BLaER1 treated with 17β-estradiol and CSF1 and Interleukin-3, amounts not matched to agents 10 nM and 100 nM (cell line): ENCODE data around the gene SPINT2.

Experiments
- H3K27ac ChIP-seq, 11 experiments: shearing (Covaris generic); formaldehyde crosslinking; 2 replicates each; pipeline ENCODE4 v1.8.1; 2022
- H3K27me3 ChIP-seq, 11 experiments: shearing (Covaris generic); formaldehyde crosslinking; 2 replicates each; pipeline ENCODE4 v1.8.1; 2022
- H3K36me3 ChIP-seq, 11 experiments: shearing (Covaris generic); formaldehyde crosslinking; 2 replicates each; pipeline ENCODE4 v1.8.1; 2022
- H3K4me1 ChIP-seq, 10 experiments: shearing (Covaris generic); formaldehyde crosslinking; 2 replicates each; pipeline ENCODE4 v1.8.1; 2022
- H3K4me2 ChIP-seq, 11 experiments: shearing (Covaris generic); formaldehyde crosslinking; 2 replicates each; pipeline ENCODE4 v1.8.1; 2022
- H3K4me3 ChIP-seq, 10 experiments: shearing (Covaris generic); formaldehyde crosslinking; 2 replicates each; pipeline ENCODE4 v1.8.1; 2022
- H3K9ac ChIP-seq, 11 experiments: shearing (Covaris generic); formaldehyde crosslinking; 2 replicates each; pipeline ENCODE4 v1.8.1; 2022
- H3K9me3 ChIP-seq, 11 experiments: shearing (Covaris generic); formaldehyde crosslinking; replicated peaks in 1 of 11; 2 replicates each; pipeline ENCODE4 v1.8.1; 2022
- H4K20me1 ChIP-seq, 11 experiments: shearing (Covaris generic); formaldehyde crosslinking; 2 replicates each; pipeline ENCODE4 v1.8.1; 2022
- Cebpa-rat ChIP-seq, 11 experiments: shearing (Covaris generic); IDR thresholded peaks; 2 replicates each; pipeline ENCODE4 v1.8.1; 2022

The SPINT2 gene

DNA sequence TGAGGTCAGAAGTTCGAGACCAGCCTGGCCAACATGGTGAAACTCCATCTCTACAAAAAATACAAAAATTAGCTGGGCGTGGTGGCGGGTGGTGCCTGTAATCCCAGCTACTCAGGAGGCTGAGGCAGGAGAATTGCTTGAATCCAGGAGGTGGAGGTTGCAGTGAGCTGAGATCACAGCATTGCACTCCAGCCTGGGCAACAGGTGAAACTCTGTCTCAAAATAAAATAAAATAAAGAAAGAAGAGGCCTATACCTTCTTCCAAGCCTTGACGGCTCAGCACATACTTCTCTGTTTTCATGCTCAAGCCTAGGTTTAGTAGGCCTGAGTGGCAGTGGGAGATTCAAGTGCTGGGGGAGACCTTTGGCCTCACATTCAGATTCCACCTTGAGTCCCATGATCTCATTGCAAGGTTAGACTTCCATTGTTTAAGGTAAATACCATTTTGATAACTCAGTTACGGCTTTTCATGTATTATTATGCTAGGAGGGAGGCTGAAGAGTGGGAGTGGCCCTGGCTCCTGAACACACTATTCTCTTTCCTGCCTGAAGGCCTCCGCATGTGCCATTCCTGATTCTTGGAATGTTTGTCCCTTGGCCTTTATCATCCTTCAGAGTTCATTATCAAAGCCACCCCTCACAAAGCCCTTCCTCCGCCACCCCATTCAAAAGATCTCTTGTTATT lies 1.6 kb upstream of the SPINT2 start:
- no peak overlapping the region; a peak in 1 of 20 replicates for H3K4me3 ChIP-seq
- no peak for TF ChIP-seq Cebpa-rat (IDR thresholded peaks at IDR 0.05)
- no peaks in the 10 kb centered on the region; a peak in 1 of 22 replicates for H3K36me3 ChIP-seq
- H3K4me2 ChIP-seq: peak overlapping the region; percentile 88 to 99 (median 96)
- H3K9me3 ChIP-seq: no peaks in the 10 kb centered on the region
- peaks cover 0 to 22% (median 0%) of the 10 kb centered on the region in 11 experiments; a peak in 6 of 22 replicates for H4K20me1 ChIP-seq
- H3K27ac ChIP-seq: peak overlapping the region in 7 of 11 experiments; percentile 73 to 90 (median 80); a peak in 5 of 22 replicates
- peaks cover 33 to 57% (median 50%) of the 10 kb centered on the region in 10 experiments for H3K4me1 ChIP-seq
- H3K9ac ChIP-seq: peak overlapping the region in 4 of 11 experiments; percentile 77 to 80 (median 79); a peak in 4 of 22 replicates
- H3K27me3 ChIP-seq: no peaks in the 10 kb centered on the region

DNA sequence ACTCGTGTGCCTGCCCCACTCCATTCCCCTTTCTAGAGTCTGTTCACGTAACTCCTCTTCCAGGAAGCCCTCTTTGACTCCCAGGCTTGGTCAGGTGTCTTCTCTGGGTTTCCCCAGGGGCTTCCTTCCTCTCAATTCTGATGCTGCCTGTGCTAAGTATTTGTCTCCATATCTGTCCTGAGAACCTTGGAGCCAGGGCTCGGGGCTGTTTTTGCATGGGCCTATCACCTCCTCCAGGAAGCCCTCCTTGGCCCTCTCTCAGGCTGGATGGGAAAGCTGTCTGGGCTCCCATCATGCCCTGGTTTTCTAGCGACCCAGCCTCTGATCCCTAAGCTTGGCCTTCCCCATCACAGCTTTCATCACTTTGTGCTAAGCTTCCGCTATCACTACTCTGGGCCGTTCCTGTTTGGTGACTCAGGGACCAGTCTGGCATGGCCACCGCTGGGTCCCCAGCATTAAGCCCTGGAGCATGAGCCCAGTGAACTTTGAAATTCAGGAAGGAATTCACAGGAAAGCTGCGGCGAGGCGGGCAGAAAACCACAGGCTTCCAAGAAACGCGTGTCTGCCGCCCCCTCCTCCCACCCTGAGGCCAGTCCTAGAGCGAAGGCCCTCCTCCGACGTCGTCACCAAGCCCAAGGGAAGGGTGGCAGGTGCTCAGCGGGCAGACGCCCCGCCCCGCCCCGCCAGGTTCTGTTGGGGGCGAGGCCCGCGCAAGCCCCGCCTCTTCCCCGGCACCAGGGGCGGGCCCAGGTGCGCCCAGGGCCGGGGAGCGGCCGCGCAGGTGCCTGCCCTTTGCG lies 486 bp upstream of the SPINT2 start:
- H3K4me3 ChIP-seq: peak overlapping the region; percentile 64 to 82 (median 71)
- H3K4me1 ChIP-seq: peaks cover 43 to 69% (median 60%) of the 10 kb centered on the region in 10 experiments
- H3K27ac ChIP-seq: peak overlapping the region; percentile 73 to 93 (median 80)
- no peaks in the 10 kb centered on the region for H3K27me3 ChIP-seq
- H3K9me3 ChIP-seq: no peaks in the 10 kb centered on the region
- H3K4me2 ChIP-seq: peak overlapping the region; percentile 88 to 99 (median 96)
- H3K9ac ChIP-seq: peak overlapping the region; percentile 66 to 91 (median 80)
- TF ChIP-seq Cebpa-rat (IDR thresholded peaks at IDR 0.05): no peak
- no peaks in the 10 kb centered on the region; a peak in 1 of 22 replicates for H3K36me3 ChIP-seq
- H4K20me1 ChIP-seq: peaks cover 0 to 34% (median 0%) of the 10 kb centered on the region in 11 experiments; a peak in 8 of 22 replicates

DNA sequence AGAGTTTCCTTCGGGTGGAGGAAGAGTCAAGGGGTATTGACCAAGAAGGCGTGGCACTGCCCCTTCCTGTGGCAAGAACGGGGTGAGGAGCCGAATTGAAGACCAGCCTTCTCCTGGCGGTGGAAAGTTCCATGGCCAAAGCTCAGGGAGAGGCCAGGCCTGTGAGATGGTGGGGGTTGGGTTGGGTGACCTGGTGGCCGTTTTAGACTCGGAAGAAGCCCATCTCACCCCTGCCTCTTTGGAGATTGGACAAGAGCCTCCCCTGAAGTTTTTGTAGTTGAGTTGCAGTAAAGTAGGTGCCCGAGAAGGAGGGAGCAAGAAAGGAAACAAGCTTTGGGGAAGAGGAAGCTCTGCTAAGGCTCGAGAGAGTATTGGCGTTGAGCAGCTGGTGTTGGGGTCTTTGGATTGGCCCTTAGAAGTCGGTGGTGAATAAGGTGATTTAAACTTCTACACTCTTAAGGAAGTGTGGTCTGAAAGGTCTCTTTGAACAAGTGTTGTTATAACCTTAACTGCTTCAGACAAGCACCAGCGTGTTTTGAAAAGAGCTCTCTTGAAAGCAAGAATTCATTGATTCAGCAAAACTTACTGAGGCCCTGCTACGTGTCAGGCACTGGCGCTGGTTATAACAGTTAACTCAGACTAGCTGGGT lies 964 bp downstream of the SPINT2 start:
- H3K27ac ChIP-seq: peak overlapping the region; percentile 73 to 93 (median 80)
- TF ChIP-seq Cebpa-rat (IDR thresholded peaks at IDR 0.05): no peak
- H3K9ac ChIP-seq: peak overlapping the region; percentile 66 to 91 (median 80)
- H4K20me1 ChIP-seq: peaks cover 0 to 38% (median 2%) of the 10 kb centered on the region in 11 experiments; a peak in 9 of 22 replicates
- no peaks in the 10 kb centered on the region for H3K27me3 ChIP-seq
- no peaks in the 10 kb centered on the region for H3K9me3 ChIP-seq
- H3K4me3 ChIP-seq: peak overlapping the region; percentile 64 to 82 (median 71)
- H3K36me3 ChIP-seq: peaks cover 0 to 6% (median 0%) of the 10 kb centered on the region in 11 experiments; a peak in 3 of 22 replicates
- H3K4me1 ChIP-seq: peaks cover 43 to 78% (median 66%) of the 10 kb centered on the region in 10 experiments
- H3K4me2 ChIP-seq: peak overlapping the region; percentile 88 to 99 (median 96)

DNA sequence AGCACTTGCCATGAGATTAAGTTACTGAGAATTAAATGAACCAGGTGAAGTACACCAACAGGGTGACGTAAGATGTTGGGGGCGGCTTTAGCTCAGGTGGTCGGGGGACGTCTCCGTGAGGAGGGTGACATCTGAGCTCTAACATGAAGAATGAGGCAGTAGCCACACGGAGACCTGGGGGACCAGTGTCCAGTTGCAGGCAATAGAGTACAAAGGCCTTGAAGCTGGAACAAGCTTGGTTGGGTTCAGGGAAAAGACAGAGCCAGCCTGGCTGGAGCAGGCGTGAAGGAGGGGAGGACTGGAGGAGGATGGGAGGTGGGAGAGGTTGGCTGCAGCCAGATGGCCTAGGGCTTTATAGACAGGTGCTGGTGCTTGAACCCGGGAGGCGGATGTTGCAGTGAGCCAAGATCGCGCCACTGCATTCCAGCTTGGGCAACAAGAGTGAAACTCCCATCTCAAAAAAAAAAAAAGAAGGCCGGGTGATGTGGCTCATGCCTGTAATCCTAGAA lies 1.6 kb downstream of the SPINT2 start:
- H3K27me3 ChIP-seq: no peaks in the 10 kb centered on the region
- peaks cover 0 to 43% (median 6%) of the 10 kb centered on the region in 11 experiments; a peak in 9 of 22 replicates for H4K20me1 ChIP-seq
- peaks cover 0 to 11% (median 0%) of the 10 kb centered on the region in 11 experiments; a peak in 5 of 22 replicates for H3K36me3 ChIP-seq
- H3K9me3 ChIP-seq: no peaks in the 10 kb centered on the region
- H3K27ac ChIP-seq: peak overlapping the region; percentile 73 to 93 (median 80); a peak in 17 of 22 replicates
- H3K4me2 ChIP-seq: peak overlapping the region; percentile 88 to 99 (median 96)
- H3K9ac ChIP-seq: peak overlapping the region in 8 of 11 experiments; percentile 77 to 91 (median 82); a peak in 15 of 22 replicates
- H3K4me3 ChIP-seq: peak overlapping the region in 8 of 10 experiments; percentile 64 to 82 (median 68); a peak in 12 of 20 replicates
- no peak for TF ChIP-seq Cebpa-rat (IDR thresholded peaks at IDR 0.05)
- peaks cover 43 to 77% (median 72%) of the 10 kb centered on the region in 10 experiments for H3K4me1 ChIP-seq

DNA sequence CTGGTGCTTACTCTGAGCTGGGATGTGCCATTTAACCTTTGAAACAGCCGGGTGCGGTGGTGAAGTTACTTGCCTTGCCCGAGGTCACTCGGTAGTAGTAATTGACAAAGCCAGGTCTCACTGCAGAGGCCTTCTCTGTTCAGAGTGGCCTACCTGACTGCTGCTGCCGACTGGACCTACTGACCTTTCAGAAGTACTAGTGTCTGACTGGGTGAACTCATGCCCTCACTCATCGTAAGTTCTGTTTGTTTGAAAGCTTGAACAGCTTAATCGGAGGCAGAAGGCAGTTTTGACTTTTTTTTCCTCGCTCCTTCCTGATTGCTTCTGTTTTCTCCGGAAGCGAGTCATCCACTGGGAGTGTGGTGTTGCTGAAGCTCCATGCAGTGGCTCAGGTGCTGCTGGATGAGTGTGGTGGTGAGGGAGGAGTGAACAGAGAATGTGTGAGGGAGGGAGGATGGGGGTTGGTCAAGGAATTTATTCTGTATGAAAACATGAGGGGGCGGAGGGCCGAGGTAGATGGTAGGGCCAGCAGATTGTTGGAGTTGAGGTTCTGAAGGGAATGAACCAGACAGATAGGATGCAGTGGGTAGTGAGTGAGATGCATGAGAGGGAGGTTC lies 2.7 kb downstream of the SPINT2 start:
- H3K27ac ChIP-seq: no peak overlapping the region
- peak overlapping the region in 5 of 11 experiments; percentile 7 to 58 (median 22); a peak in 3 of 22 replicates for H3K9ac ChIP-seq
- no peak overlapping the region for H3K4me3 ChIP-seq
- H3K9me3 ChIP-seq: no peaks in the 10 kb centered on the region
- peaks cover 43 to 85% (median 78%) of the 10 kb centered on the region in 10 experiments for H3K4me1 ChIP-seq
- peaks cover 0 to 11% (median 0%) of the 10 kb centered on the region in 11 experiments; a peak in 6 of 22 replicates for H3K36me3 ChIP-seq
- peak overlapping the region; percentile 88 to 99 (median 96); a peak in 21 of 22 replicates for H3K4me2 ChIP-seq
- TF ChIP-seq Cebpa-rat (IDR thresholded peaks at IDR 0.05): no peak
- no peaks in the 10 kb centered on the region for H3K27me3 ChIP-seq
- H4K20me1 ChIP-seq: peaks cover 0 to 51% (median 6%) of the 10 kb centered on the region in 11 experiments; a peak in 9 of 22 replicates

DNA sequence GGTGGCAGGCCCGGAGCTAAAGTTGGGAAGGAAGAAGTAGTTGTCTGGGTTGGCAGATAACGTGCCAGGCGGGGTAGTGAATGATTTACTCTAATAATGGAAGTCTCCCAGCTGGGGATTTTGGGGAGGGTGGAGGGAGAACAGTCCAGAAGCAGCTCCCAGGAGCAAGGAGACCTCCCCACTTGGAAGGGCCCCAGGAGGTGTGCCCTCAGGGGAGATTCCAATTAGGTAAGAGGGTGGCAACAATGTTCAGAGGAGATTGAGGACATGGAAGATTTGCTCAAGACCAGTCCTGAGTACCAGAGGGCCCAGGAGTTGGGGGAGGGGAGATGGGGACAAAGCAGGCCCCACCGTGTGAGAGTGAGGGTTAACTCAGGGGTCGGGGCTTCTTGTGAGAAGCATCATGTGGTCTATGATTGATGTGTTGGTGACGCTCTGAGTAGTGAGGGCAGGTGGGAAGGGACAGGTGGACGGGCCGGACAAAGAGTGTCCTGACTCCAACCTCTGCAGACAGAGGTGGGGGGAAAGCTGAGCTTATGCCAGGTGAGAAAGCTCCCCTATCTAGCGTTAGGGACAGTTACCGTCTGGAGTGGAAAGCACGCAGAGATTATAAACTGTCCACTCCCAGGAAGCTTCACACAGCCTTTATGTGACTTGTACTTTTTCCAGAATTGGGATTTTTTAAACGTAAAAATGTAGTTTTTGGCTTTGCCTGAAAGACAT lies 3.5 kb downstream of the SPINT2 start:
- Histone ChIP-seq H3K27ac (0 out of 22 replicates have a peak overlapping the region, but pooled peaks of 2 of the 11 experiments have one; percentile 23 to 41), H3K9ac (no peak overlapping the region; a peak in 1 of 22 replicates), H3K27me3 (no peaks in the 10 kb centered on the region), H3K36me3 (peaks cover 0 to 11% (median 0%) of the 10 kb centered on the region in 11 experiments; a peak in 6 of 22 replicates), H3K4me2 (peak overlapping the region; percentile 88 to 99 (median 96); a peak in 18 of 22 replicates), H3K4me1 (peaks cover 40 to 87% (median 74%) of the 10 kb centered on the region in 10 experiments), H3K9me3 (no peaks in the 10 kb centered on the region), H4K20me1 (peaks cover 0 to 60% (median 6%) of the 10 kb centered on the region in 11 experiments; a peak in 9 of 22 replicates), H3K4me3 (no peak overlapping the region)
- TF ChIP-seq Cebpa-rat (IDR thresholded peaks at IDR 0.05): no peak

DNA sequence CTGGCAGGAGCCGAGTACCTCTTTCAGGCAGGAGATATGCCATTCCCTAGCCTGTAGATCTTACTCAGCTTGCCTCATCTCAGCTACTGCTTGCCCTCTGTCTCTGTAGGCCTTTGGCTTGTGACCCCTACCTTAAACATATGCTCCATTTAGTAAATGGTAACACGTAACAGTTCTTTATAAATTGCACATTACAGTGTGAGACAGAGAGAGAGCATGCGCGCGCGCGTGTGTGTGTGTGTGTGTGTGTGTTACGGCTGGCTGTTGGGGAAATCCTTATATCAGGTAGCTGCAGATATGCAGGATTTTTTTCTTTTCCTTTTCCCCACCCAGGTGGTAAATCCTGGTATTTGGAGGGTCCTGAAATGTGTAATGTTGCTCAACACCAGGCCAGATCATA lies 4.2 kb downstream of the SPINT2 start:
- Histone ChIP-seq H3K27ac (0 out of 22 replicates have a peak overlapping the region, but pooled peaks of 2 of the 11 experiments have one; percentile 23 to 41), H3K4me2 (peak overlapping the region in 7 of 11 experiments; percentile 14 to 99 (median 94); a peak in 9 of 22 replicates), H3K9ac (no peak overlapping the region), H3K9me3 (no peaks in the 10 kb centered on the region), H3K4me3 (no peak overlapping the region), H3K27me3 (no peaks in the 10 kb centered on the region), H3K4me1 (peaks cover 34 to 83% (median 71%) of the 10 kb centered on the region in 10 experiments), H4K20me1 (peaks cover 0 to 66% (median 6%) of the 10 kb centered on the region in 11 experiments; a peak in 10 of 22 replicates), H3K36me3 (peaks cover 0 to 11% (median 0%) of the 10 kb centered on the region in 11 experiments; a peak in 7 of 22 replicates)
- TF ChIP-seq Cebpa-rat (IDR thresholded peaks at IDR 0.05): no peak
